RWPE2 (cell line): ENCODE data around the gene XCL2.

ENCODE experiments used
- ATAC-seq: fragments of 200-7000 bp; cut with Tn5 transposase; 3 replicates; pipeline ENCODE4 v1.9.1; 2021; ENCODE audit warnings: low read depth
- DNase-seq: peaks from one replicate; pipeline ENCODE4 v3.0.0-alpha.2; 2020; ENCODE audit warnings: low spot score
- H3K27ac ChIP-seq: fragments of 450-650 bp; 2 replicates; pipeline ENCODE4 v1.5.1; 2017; ENCODE audit warnings: mild to moderate bottlenecking; ENCODE audit not compliant: poor library complexity, severe bottlenecking
- H3K27me3 ChIP-seq: fragments of 250-450 bp; sonication (Bioruptor Pico); 2 replicates; pipeline ENCODE4 v1.5.1; 2021; ENCODE audit warnings: mild to moderate bottlenecking, moderate library complexity; ENCODE audit not compliant: insufficient read depth, poor library complexity, severe bottlenecking
- H3K36me3 ChIP-seq: fragments of 250-450 bp; sonication (Bioruptor Pico); 2 replicates; pipeline ENCODE4 v1.5.1; 2020; ENCODE audit warnings: low read depth, mild to moderate bottlenecking, moderate library complexity
- H3K4me1 ChIP-seq: fragments of 250-450 bp; sonication (Bioruptor Pico); 2 replicates; pipeline ENCODE4 v1.5.1; 2021; ENCODE audit warnings: mild to moderate bottlenecking, moderate library complexity; ENCODE audit not compliant: insufficient read depth, poor library complexity, severe bottlenecking
- H3K4me3 ChIP-seq: fragments of 250-450 bp; sonication (Bioruptor Pico); 2 replicates; pipeline ENCODE4 v1.5.1; 2021; ENCODE audit warnings: mild to moderate bottlenecking, moderate library complexity; ENCODE audit not compliant: severe bottlenecking
- H3K9me3 ChIP-seq: fragments of 250-450 bp; sonication (Bioruptor Pico); 2 replicates; pipeline ENCODE4 v1.5.1; 2021; ENCODE audit warnings: mild to moderate bottlenecking, moderate library complexity; ENCODE audit not compliant: severe bottlenecking
- TF ChIP-seq, protein P1 (sequence below): fragments of 450-650 bp; IDR thresholded peaks from one replicate; pipeline ENCODE4 v1.5.1; 2017; ENCODE audit warnings: mild to moderate bottlenecking, moderate library complexity; ENCODE audit not compliant: poor library complexity, severe bottlenecking

XCL2 gene

DNA sequence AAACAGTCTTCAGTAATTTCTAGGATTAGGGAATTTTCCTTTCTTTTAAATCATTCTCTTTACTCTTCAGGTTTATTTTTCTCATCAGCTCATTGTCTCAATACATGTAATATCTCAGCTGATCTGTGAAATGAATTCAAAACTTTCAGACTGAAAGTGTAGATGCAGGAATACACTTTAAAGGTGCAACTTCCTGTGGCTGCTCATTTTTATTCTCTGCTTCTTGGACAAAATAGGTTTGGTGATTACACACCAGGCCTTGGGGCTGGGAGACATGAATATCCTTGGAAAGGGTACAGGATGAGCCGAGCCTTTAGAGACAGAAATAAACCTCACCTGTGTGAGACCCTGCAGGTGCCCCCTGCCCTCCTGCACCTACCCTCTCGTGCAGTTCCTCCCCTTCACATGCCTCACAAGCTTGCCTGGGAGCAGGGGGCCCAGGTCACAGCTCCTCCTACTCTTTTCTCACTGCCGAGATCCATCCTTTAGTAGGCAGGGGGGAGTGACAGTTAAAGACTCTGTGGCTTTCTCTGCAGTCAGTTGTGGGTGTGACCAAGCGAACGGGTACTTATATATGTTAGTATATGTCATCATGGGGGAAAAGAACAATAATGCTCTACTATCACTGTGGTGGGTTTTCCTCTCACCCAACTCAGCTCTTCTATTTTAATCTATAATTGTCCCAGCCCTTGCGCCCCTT lies 23.6 kb downstream of the XCL2 start:
- Histone ChIP-seq H3K4me1 (no peaks in the 10 kb centered on the region), H3K9me3 (peaks cover 5% of the 10 kb centered on the region), H3K27me3 (no peaks in the 10 kb centered on the region), H3K27ac (no peak overlapping the region), H3K36me3 (no peaks in the 10 kb centered on the region), H3K4me3 (no peak overlapping the region)
- DNase-seq = no peak
- ATAC-seq = no peak
- TF ChIP-seq, protein P1, sequence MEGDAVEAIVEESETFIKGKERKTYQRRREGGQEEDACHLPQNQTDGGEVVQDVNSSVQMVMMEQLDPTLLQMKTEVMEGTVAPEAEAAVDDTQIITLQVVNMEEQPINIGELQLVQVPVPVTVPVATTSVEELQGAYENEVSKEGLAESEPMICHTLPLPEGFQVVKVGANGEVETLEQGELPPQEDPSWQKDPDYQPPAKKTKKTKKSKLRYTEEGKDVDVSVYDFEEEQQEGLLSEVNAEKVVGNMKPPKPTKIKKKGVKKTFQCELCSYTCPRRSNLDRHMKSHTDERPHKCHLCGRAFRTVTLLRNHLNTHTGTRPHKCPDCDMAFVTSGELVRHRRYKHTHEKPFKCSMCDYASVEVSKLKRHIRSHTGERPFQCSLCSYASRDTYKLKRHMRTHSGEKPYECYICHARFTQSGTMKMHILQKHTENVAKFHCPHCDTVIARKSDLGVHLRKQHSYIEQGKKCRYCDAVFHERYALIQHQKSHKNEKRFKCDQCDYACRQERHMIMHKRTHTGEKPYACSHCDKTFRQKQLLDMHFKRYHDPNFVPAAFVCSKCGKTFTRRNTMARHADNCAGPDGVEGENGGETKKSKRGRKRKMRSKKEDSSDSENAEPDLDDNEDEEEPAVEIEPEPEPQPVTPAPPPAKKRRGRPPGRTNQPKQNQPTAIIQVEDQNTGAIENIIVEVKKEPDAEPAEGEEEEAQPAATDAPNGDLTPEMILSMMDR = no peak

GRCh38 chr1:168518813-168519212 lies 25.0 kb downstream of the XCL2 start:
- no peak for ATAC-seq
- Histone ChIP-seq H3K4me1 (no peaks in the 10 kb centered on the region), H3K4me3 (no peak overlapping the region), H3K9me3 (peaks cover 3% of the 10 kb centered on the region), H3K36me3 (no peaks in the 10 kb centered on the region), H3K27me3 (no peaks in the 10 kb centered on the region), H3K27ac (no peak overlapping the region)
- no peak for DNase-seq
- TF ChIP-seq, protein P1 = no peak

GRCh38 chr1:168518201-168518689 lies 25.6 kb downstream of the XCL2 start:
- Histone ChIP-seq H3K9me3 (no peaks in the 10 kb centered on the region), H3K4me3 (no peak overlapping the region), H3K4me1 (no peaks in the 10 kb centered on the region), H3K27me3 (no peaks in the 10 kb centered on the region), H3K27ac (no peak overlapping the region), H3K36me3 (no peaks in the 10 kb centered on the region)
- TF ChIP-seq, protein P1 = no peak
- ATAC-seq (no peak), DNase-seq (no peak)

DNA sequence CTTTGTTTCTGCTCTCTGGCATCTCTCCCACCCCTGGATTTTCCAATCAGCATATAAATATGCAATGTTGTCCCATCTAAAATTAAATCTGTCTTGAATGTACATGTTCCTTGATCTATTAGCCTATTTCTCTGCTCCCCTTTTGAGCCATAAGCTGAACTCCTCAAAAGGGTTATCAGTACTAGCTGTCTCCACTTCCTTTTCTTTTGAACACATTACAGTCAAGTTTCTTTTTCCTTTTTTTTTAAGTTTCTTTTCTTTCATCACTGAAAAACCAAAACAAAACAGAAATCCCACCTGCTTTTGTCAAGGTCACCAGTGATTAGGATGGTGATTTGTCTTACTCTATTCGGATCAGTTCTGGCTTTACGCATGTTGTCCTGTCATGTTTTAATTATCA lies 29.3 kb downstream of the XCL2 start:
- Histone ChIP-seq H3K9me3 (no peaks in the 10 kb centered on the region), H3K4me1 (no peaks in the 10 kb centered on the region), H3K36me3 (no peaks in the 10 kb centered on the region), H3K27me3 (no peaks in the 10 kb centered on the region), H3K4me3 (no peak overlapping the region), H3K27ac (no peak overlapping the region)
- ATAC-seq = no peak
- DNase-seq = no peak
- TF ChIP-seq, protein P1 = no peak
